GM18511 (cell line): ENCODE data around the gene CD8A.
"Not testable (repeated sequence)": the region's sequence is repeated elsewhere in the genome, so short reads cannot be mapped to it uniquely, and the experiment has no call there.

Experiments used
- ATAC-seq: cut with Tn5 transposase; IDR thresholded peaks from one replicate; pipeline ENCODE4 v1.9.1; 2021; ENCODE audit warnings: mild to moderate bottlenecking, moderate library complexity; ENCODE audit not compliant: unreplicated experiment

CD8A gene

GRCh38 chr2:86790676-86791572 lies at the start of gene CD8A:
Gene CD8A (minus strand): TSS chr2:86790913. CDS start chr2:86790825, 88 bp downstream.
- ATAC-seq: no peak

DNA sequence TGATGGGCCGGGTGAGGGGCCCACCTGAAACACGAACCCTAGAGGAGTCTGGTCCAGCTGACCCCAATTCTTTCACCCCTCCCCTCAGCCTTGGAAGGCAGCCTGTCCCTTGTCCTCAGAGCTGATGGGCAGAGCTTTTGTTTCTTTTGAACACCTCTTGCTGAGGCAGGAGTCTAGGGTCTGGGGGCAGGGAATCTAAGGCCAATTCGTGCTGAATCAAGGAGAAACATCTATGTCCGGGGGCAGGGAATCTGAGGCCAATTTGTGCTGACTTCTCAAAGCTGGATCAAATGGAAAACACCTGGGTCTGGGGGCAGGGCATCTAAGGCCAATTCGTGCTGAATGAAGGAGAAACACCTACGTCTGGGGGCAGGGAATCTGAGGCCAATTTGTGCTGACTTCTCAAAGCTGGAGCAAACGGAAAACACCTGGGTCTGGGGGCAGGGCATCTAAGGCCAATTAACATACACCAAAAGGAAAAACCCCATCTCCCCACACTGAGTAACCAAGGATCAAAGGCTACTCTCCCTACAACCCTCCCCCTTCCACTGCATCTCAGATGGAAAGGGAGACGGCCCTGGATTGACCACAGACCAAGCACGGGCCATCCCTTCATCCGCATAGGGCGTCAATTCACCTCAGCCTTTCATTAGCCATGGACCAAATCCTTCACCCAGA lies 49.3 kb upstream of the CD8A start:
- not testable (repeated sequence) for ATAC-seq

DNA sequence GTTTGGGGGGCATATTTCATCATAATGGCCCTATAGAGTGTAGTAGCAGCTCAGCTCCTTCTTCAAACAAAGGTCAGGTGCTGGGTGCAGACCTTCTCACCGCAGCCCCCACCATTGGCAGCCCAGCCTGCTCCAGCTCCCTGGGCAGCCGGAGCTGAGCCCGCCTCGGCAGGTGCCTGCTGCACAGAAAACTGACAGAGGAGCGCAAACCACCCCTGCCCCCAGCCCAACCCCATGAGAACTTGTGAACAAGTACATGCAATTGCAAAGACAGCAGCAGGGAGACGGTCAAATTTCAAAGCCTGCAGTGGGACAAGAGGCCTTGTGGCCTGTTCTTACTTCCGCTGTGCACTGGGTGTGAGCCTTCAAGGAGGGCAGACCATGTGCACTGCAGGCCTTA lies 48.7 kb upstream of the CD8A start:
- not testable (repeated sequence) for ATAC-seq

DNA sequence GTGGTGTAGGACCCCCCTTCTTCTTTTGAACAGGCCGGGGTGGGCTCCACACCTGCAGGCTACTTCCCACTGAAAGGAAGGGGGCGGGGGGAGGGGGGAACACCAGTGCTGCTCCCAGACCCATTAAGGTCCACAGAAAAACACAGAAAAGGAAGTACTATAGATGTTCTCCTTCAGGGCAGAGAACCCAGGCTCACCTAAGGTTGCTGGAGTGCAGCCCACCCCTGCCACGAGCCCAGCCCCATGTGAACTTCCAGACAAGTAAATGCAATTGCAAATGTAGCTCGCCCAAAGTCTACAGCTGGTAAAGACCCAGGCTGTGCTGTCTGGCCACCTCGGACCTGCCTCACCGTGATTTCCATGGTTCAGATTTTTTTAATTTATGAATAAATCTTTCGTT lies 47.0 kb upstream of the CD8A start:
- ATAC-seq: not testable (repeated sequence)

DNA sequence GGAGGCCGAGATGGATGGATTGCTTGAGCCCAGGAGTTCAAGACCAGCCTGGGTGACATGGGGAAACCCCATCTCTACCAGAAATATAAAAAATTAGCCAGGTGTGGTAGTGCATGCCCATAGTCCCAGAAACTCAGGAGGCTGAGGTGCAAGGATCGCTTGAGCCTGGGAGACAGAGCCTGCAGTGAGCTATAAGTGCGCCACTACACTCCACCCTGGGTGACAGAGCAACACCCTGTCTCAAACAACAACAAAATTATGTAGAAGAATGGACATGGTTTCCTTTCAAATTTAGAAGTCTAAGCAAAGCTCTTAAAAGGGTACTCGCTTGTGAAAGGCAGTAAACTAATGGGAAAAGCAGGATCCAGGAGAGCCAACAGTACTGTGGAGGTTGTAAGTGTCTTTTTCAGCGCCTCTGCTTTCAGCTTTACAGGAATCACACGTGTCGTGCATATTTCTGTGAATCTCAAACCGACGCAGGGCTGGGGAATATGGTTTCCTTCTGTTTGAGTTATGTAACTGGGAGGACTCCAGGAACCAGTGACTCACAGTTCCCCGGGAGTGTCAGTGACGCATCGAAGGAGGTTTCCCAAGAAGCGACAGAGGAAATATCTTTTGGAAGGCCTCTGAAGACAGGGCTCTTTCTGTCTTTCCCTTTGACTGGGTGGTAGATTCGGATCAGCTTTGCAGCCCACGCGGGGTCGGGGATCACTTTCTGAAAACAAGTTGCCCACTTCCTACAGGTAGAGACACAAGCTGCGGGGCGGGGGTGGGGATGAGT lies 46.4 kb upstream of the CD8A start:
- ATAC-seq: not testable (repeated sequence)

GRCh38 chr2:86835548-86835889 lies 44.8 kb upstream of the CD8A start:
- ATAC-seq: not testable (repeated sequence)

- no peak for ATAC-seq
Measured at GRCh38 chr2:86833315-86833714, 42.6 kb upstream of the CD8A start.

DNA sequence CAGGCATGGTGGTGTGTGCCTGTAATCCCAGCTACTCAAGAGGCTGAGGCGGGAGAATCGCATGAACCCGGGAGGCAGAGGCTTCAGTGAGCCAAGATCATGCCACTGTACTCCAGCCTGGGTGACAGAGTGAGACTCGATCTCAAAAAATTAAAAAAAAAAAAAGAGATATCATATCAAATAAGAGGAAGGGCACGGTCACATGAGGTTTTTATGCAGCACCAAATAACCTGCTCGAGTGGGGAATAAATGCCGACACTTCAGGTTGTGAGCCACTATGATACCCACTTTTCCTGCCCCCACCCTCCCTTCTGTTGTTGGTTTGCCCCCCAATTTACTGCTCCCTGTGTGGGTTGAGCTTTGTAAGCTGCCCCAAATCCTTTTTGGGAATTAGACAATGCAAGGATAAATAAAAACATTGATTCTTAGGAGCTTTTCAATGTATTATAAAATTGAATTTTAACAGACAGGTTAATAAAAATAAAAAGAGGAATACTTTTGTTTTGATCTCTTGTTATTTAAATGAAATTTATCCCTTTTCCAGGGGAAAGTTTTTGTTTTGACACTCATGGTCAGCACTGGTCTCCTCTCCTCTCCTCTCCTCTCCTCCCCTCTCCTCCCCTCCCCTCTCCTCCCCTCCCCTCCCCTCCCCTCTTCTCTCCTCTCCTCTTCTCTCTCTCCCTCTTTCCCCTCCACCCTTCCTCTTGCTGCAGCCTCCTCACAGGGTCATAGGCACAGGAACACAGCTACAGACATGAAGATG lies 41.8 kb upstream of the CD8A start:
- no peak for ATAC-seq

- no peak for ATAC-seq
Measured at GRCh38 chr2:86831537-86831936, 40.8 kb upstream of the CD8A start.

DNA sequence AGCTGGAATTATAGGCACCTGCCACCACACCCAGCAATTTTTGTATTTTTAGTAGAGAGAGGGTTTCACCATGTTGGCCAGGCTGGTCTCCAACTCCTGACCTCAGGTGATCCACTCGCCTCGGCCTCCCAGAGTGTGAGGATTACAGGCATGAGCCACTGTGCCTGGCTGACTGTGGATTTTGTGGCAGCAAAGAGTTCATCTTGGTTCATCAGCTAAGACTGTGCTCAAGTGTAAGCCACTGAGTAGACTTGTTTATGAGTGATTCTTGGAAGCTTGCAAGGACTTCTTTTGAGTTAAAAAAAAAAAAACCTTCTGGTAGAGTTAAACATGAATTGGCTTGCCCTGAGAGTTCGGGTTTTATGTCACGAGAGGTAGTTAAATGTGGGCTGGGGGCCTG lies 36.2 kb upstream of the CD8A start:
- ATAC-seq: no peak

- ATAC-seq: no peak
Measured at GRCh38 chr2:86825693-86826381, 35.1 kb upstream of the CD8A start.

DNA sequence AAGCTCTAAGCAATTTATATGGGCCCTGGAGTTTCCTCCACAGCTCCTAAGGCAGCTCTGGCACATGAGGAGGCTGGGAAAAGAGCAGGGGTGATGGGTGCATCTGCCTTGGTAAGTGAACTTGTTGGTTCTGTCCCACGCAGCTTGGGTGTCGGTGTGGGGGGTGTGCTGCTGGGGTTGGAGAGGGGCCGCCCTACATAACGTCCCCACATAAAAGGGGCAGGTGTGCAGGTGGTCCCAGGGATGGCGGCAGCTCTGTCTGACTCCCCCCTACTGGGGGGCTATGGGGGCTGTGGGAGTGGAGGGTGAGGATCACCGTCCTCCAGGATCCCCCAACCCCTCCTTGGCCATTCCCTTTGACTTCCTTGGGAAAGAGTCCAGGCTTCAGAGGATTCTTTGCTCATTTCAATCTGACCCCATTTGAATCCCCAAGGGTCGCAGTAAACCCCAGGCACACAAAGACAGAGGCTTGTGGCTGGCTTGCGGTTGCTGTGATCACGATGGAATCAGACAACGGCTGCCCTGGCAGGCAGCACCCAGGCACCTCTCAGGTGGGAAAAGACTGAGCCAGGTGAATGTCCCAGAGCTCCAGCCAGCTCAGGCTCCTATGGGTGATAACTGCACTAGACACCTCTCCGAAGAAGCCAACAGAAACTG lies 34.5 kb upstream of the CD8A start:
- ATAC-seq: no peak

- no peak for ATAC-seq
Measured at GRCh38 chr2:86822668-86823345, 32.1 kb upstream of the CD8A start.

DNA sequence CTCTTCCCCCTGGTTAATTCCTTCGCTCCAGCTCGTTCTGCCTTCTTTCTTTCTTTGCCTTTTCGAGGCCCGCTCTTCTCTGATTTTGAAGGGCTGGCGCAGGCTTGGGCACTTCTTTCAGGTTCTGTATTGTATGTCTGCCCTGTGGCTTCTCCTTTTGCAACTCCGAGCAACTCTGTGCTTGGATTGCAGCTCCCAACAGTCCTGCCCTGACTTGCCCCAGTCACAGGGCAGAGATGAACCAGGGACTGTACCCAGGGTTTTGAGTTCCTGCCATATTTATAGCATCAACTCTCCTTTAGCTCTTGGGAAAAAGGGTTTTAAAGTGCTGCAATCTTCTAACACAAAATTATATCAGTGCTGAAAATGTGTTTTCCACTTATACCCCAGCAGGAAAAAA lies 31.1 kb upstream of the CD8A start:
- no peak for ATAC-seq

- no peak for ATAC-seq
Measured at GRCh38 chr2:86821306-86821705, 30.6 kb upstream of the CD8A start.

DNA sequence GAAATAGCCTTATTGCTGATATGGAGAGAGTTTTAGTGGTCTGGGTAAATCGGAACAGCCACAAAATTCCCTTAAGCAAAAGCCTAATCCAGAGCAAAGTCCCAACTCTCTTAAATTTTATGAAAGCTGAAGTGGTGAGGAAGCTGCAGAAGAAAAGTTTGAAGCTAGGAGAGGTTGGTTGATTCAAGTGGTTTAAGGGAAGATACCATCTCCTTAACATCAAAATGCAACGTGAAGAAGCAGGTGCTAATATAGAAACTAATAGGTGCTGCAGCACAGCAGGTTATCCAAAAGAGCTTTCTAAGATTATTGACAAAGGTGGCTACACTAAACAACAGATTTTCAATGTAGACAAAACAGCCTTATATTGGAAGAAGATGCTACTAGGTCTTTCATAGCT lies 28.2 kb upstream of the CD8A start:
- ATAC-seq: no peak

DNA sequence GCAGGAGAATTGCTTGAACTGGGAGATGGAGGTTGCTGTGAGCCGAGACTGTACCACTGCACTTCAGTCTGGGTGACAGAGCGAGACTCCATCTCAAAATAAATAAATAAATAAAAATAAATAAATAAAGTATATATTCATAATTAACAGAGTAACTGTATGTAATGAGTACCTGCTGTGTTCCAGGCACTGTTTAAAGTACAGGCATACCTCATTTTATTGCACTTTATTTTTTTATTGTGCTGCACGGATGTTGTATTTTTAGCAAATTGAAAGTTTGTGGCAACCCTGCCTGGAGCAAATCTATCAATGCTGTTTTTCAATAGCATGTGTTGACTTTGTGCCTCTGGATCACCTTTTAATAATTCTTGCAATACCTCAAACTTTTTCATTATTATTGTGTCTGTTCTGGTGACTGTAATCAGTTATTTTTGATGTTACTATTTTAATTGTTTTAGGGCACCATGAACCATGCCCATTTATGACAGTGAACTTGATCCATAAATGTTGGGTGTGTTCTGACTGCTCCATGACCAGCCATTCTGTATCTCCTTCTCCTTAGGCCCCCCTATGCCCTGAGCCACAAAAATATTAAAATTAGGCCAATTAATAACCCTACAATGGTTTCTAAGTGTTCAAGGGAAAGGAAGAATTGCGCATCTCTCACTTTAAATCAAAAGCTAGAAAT lies 27.5 kb upstream of the CD8A start:
- ATAC-seq: no peak

GRCh38 chr2:86815611-86816010 lies 24.9 kb upstream of the CD8A start:
- ATAC-seq: no peak
